HepG2 (cell line): Measurements from ENCODE around the gene CHD9. TPM values are rescaled to one million over a fixed set of nuclear protein-coding genes. Genes with fewer than 3 reads are reported as not detected.

Experiments
- ATAC-seq: fragments of 200-7000 bp; cut with Tn5 transposase; 3 replicates; pipeline ENCODE4 v1.9.1; 2020; ENCODE audit warnings: mild to moderate bottlenecking, moderate library complexity
- BruUV-seq: library from RNA; stranded (reverse); fragments of 400-500 nt; replicated peaks from 2 replicates; lab custom pipeline; 2021; lab: Mats Ljungman, UMichigan
- CTCF ChIA-PET: fragments of 300-600 bp; formaldehyde crosslinking; extraction: SDS; loops from one replicate; lab custom pipeline; 2021; ENCODE audit warnings: low total read pairs, inconsistent platforms, low intra/inter-chr PET ratio; lab: Yijun Ruan, JAX
- POLR2A ChIA-PET: fragments of 350-600 bp; sonication (Branson Sonifier 250); formaldehyde crosslinking; loops from one replicate; lab custom pipeline; 2020; ENCODE audit warnings: antibody characterized with exemption, inconsistent platforms; lab: Yijun Ruan, JAX
- DNase-seq: peaks from one replicate; pipeline ENCODE4 v3.0.0-alpha.2; 2015; ENCODE audit warnings: low spot score
- FAIRE-seq: peaks from 3 replicates; lab custom pipeline; 2011; peaks lifted over from hg19 to GRCh38; lab: Jason Lieb, UNC
- H2AFZ ChIP-seq: one replicate; pipeline ENCODE4 v1.6.1; 2011; ENCODE audit warnings: low read length, inconsistent platforms
- H3K27ac ChIP-seq: fragments of 300-600 bp; 3 replicates; pipeline ENCODE4 v1.8.0; 2011; ENCODE audit warnings: mixed run types, mild to moderate bottlenecking, mixed read lengths, low read length, inconsistent platforms; ENCODE audit not compliant: insufficient read depth; ENCODE audit errors: extremely low read length
- H3K27me3 ChIP-seq, 2 experiments: fragments of 200-600 bp in 1 of 2; 2 replicates in 1 of 2; 3 replicates in 1 of 2; pipeline versions ENCODE4 v1.6.0 to v1.8.0; 2011; ENCODE audit warnings: low read length in 2 of 2, mild to moderate bottlenecking in 2 of 2, moderate library complexity in 2 of 2, inconsistent platforms in 1 of 2; ENCODE audit not compliant: insufficient read depth in 2 of 2, control insufficient read depth in 1 of 2
- H3K36me3 ChIP-seq, 2 experiments: fragments of 200-600 bp in 1 of 2; replicated peaks in 1 of 2; 2 replicates in 1 of 2; 3 replicates in 1 of 2; pipeline versions ENCODE4 v1.5.1 to v1.8.0; 2011; ENCODE audit warnings: low read length in 2 of 2, inconsistent platforms in 1 of 2; ENCODE audit not compliant: insufficient read depth in 2 of 2, control insufficient read depth in 1 of 2
- H3K4me1 ChIP-seq: 2 replicates; pipeline ENCODE4 v1.5.1; 2012; ENCODE audit warnings: low read length, inconsistent platforms; ENCODE audit not compliant: insufficient read depth
- H3K4me2 ChIP-seq: 2 replicates; pipeline ENCODE4 v1.6.0; 2011; ENCODE audit warnings: low read depth, low read length, inconsistent platforms
- H3K4me3 ChIP-seq, 3 experiments: fragments of 200-600 bp in 1 of 3; sonication (generic), shearing (Covaris generic) in 1 of 3; replicated peaks in 1 of 3; 2 replicates each; pipeline ENCODE4 v1.5.1; 2011 to 2016; ENCODE audit warnings: low read length in 3 of 3, inconsistent platforms in 2 of 3, low read depth in 2 of 3, mild to moderate bottlenecking in 2 of 3, control low read depth in 1 of 3, mixed read lengths in 1 of 3; ENCODE audit not compliant: insufficient read depth in 1 of 3
- H3K79me2 ChIP-seq: one replicate; pipeline ENCODE4 v1.6.1; 2011; ENCODE audit warnings: low read length, inconsistent platforms; ENCODE audit not compliant: insufficient read depth
- H3K9ac ChIP-seq: 2 replicates; pipeline ENCODE4 v1.6.0; 2011; ENCODE audit warnings: mild to moderate bottlenecking, low read depth, low read length, inconsistent platforms; ENCODE audit not compliant: insufficient read depth
- H3K9me3 ChIP-seq: 2 replicates; pipeline ENCODE4 v1.5.1; 2012; ENCODE audit warnings: mild to moderate bottlenecking, low read length
- H4K20me1 ChIP-seq: 2 replicates; pipeline ENCODE4 v1.6.0; 2011; ENCODE audit warnings: inconsistent platforms, mild to moderate bottlenecking, low read length, moderate library complexity; ENCODE audit not compliant: insufficient read depth
- HMG20A ChIP-seq: IDR thresholded peaks from 2 replicates; pipeline ENCODE4 v1.6.1; 2016; ENCODE audit warnings: borderline replicate concordance
- KDM1A ChIP-seq: IDR thresholded peaks from 2 replicates; pipeline ENCODE4 v1.6.1; 2016; ENCODE audit warnings: missing compliant biosample characterization
- KDM6A ChIP-seq: IDR thresholded peaks from 2 replicates; pipeline ENCODE4 v1.6.1; 2016; ENCODE audit warnings: low read depth
- MED1 ChIP-seq: sonication (generic); formaldehyde crosslinking; IDR thresholded peaks from 2 replicates; pipeline ENCODE4 v1.4.0; 2020; ENCODE audit warnings: missing genetic modification reagents
- PHF21A ChIP-seq: sonication (generic); formaldehyde crosslinking; IDR thresholded peaks from 2 replicates; pipeline ENCODE4 v1.5.0; 2020; ENCODE audit warnings: mild to moderate bottlenecking, missing genetic modification reagents
- PHF5A ChIP-seq: IDR thresholded peaks from one replicate; pipeline ENCODE4 v1.6.1; 2018; ENCODE audit warnings: low read depth, missing genetic modification reagents; ENCODE audit not compliant: unreplicated experiment
- RARG ChIP-seq: sonication (generic); formaldehyde crosslinking; IDR thresholded peaks from 2 replicates; pipeline ENCODE4 v1.4.0; 2020; ENCODE audit warnings: low read depth, mild to moderate bottlenecking, missing genetic modification reagents
- RCOR2 ChIP-seq: IDR thresholded peaks from 2 replicates; pipeline ENCODE4 v1.6.1; 2016; ENCODE audit warnings: missing biosample characterization, missing genetic modification reagents
- SMC3 ChIP-seq: IDR thresholded peaks from 2 replicates; pipeline ENCODE4 v1.6.1; 2011; ENCODE audit warnings: low read length, improper control_type of control experiment
- SRF ChIP-seq: IDR thresholded peaks from 2 replicates; pipeline ENCODE4 v1.6.1; 2011; ENCODE audit warnings: mild to moderate bottlenecking, low read depth, low read length, moderate library complexity
- ZKSCAN8 ChIP-seq: IDR thresholded peaks from 2 replicates; pipeline ENCODE4 v1.6.1; 2016; ENCODE audit warnings: borderline replicate concordance, missing genetic modification reagents, missing compliant biosample characterization
- ZNF605 ChIP-seq: sonication (generic); formaldehyde crosslinking; IDR thresholded peaks from 2 replicates; pipeline ENCODE4 v1.8.0; 2022; ENCODE audit warnings: mild to moderate bottlenecking, missing genetic modification reagents
- ZNF703 ChIP-seq: sonication (generic); formaldehyde crosslinking; IDR thresholded peaks from 2 replicates; pipeline ENCODE4 v1.5.1; 2020; ENCODE audit warnings: missing genetic modification reagents, mild to moderate bottlenecking, moderate library complexity, borderline replicate concordance
- ZNF776 ChIP-seq: sonication (generic); formaldehyde crosslinking; IDR thresholded peaks from 2 replicates; pipeline ENCODE4 v1.4.0; 2020; ENCODE audit warnings: mild to moderate bottlenecking, missing genetic modification reagents
- ZNF878 ChIP-seq: sonication (generic); formaldehyde crosslinking; IDR thresholded peaks from 2 replicates; pipeline ENCODE4 v1.8.1; 2023; ENCODE audit warnings: mild to moderate bottlenecking, missing genetic modification reagents, moderate library complexity
- ZZZ3 ChIP-seq: sonication (generic); formaldehyde crosslinking; IDR thresholded peaks from 2 replicates; pipeline ENCODE4 v1.4.0; 2020; ENCODE audit warnings: missing genetic modification reagents, mild to moderate bottlenecking, borderline replicate concordance
- in situ Hi-C: cut with HindIII; loops from 2 replicates; pipeline ENCODE4 v1.10.0; 2017; ENCODE audit warnings: low pct_unique_long_range_greater_than_20kb; ENCODE audit not compliant: extremely low pct_ligation_motif_present
- intact Hi-C: fragments of 100-400 bp; cut with micrococcal nuclease; formaldehyde crosslinking; loops from one replicate; pipeline ENCODE4 v1.10.0; 2022; ENCODE audit not compliant: unreplicated experiment
- polyA plus RNA-seq, 8 experiments: library from polyadenylated mRNA; depleted of rRNA in 3 of 8; stranded (reverse) in 7 of 8; unstranded in 1 of 8; fragments of >200 nt; fragmentation: Illumina TruSeq in 4 of 8; extraction: Trizol in 4 of 8; gene quantifications; 2 replicates each; pipeline versions ENCODE4 v1.2.1 to v1.2.3, GENCODE V29; 2011 to 2016; ENCODE audit warnings: low read depth in 4 of 8, missing spikeins in 1 of 8, mixed read lengths in 1 of 8; ENCODE audit not compliant: insufficient read depth in 1 of 8
- total RNA-seq, 5 experiments: library from RNA; depleted of rRNA; stranded (reverse); fragments of >200 nt; fragmentation: Illumina TruSeq; extraction: Trizol; gene quantifications; 2 replicates each; pipeline ENCODE4 v1.2.3, GENCODE V29; 2016; ENCODE audit warnings: low read depth in 1 of 5
- TF ChIP-seq, protein P1 (sequence below): sonication (generic); formaldehyde crosslinking; IDR thresholded peaks from 2 replicates; pipeline ENCODE4 v1.8.1; 2023; ENCODE audit warnings: mild to moderate bottlenecking, missing genetic modification reagents, borderline replicate concordance
- TF ChIP-seq, protein P2 (sequence below): sonication (generic); formaldehyde crosslinking; IDR thresholded peaks from 2 replicates; pipeline ENCODE4 v1.4.0; 2020; ENCODE audit warnings: missing genetic modification reagents

CHD9 gene
- total and polyA plus RNA-seq, 2 of the 13 experiments (the other 11 are each of a cell fraction or from before 2014, with no cell fraction given) = 23.4 to 27.7 TPM

DNA sequence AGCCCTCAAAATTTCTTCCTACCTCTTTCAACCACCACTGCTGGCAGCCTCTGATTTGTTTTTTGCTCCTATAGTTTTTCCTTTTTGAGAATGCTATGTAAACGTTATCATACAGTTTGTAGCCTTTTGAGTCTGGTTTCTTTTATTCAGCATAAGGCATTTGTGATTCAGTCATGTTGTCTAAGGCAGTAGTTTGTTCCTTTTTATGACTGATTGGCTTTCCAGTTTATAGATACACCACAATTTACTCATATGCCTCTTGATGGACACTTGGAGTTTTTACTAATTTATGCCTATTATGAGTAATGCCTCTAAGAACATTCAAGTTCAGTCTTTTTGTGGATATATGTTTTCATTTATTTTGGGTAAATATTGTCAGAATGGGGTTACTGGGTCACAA, 136.6 kb downstream of the CHD9 start (continued):
- TF ChIP-seq ZKSCAN8 (CRISPR knock-in tag) = no peak
- TF ChIP-seq, all 625 proteins: peak for 0

DNA sequence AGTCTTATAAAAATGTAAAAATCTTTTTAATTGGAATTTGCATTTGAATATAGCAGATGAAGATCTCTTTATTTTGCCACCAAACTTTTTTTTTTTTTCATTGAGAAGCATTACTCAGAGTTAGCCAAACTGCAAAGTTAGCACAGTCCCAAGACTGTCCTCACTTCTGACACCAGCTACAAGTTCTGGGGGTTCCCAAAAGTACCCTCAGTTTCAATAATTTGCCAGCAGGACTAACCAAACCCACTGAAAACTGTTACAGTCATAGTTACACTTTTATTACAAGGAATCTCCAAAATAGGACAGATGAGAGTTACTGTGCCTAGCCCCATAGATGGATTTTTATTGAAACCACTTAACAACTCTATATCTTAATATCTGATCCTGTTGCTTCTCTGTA, 144.1 kb downstream of the CHD9 start:
- CTCF ChIA-PET = no interaction called here
- H3K79me2 ChIP-seq = no peaks in the 10 kb centered on the region
- no peaks in the 10 kb centered on the region for H3K4me1 ChIP-seq
- H2AFZ ChIP-seq = no peak overlapping the region
- DNase-seq (no peak), FAIRE-seq (no peak), ATAC-seq (no peak)
- H3K4me3 ChIP-seq = no peak overlapping the region
- no peak overlapping the region for H3K27ac ChIP-seq
- H3K27me3 ChIP-seq = no peaks in the 10 kb centered on the region
- H3K4me2 ChIP-seq = no peak overlapping the region
- H3K9ac ChIP-seq = no peak overlapping the region
- TF ChIP-seq PHF5A (CRISPR knock-in tag) (no peak), ZNF878 (no peak), ZNF703 (no peak), KDM6A (no peak), HMG20A (CRISPR knock-in tag) (no peak), PHF21A (CRISPR knock-in tag) (no peak), SRF (no peak), RCOR2 (no peak), ZNF605 (CRISPR knock-in tag) (no peak), SMC3 (no peak), KDM1A (CRISPR knock-in tag) (no peak), ZNF776 (CRISPR knock-in tag) (no peak), RARG (CRISPR knock-in tag) (no peak), ZZZ3 (no peak), MED1 (CRISPR knock-in tag) (no peak)
- TF ChIP-seq, protein P1, sequence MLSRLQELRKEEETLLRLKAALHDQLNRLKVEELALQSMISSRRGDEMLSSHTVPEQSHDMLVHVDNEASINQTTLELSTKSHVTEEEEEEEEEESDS = no peak
- TF ChIP-seq, protein P2, sequence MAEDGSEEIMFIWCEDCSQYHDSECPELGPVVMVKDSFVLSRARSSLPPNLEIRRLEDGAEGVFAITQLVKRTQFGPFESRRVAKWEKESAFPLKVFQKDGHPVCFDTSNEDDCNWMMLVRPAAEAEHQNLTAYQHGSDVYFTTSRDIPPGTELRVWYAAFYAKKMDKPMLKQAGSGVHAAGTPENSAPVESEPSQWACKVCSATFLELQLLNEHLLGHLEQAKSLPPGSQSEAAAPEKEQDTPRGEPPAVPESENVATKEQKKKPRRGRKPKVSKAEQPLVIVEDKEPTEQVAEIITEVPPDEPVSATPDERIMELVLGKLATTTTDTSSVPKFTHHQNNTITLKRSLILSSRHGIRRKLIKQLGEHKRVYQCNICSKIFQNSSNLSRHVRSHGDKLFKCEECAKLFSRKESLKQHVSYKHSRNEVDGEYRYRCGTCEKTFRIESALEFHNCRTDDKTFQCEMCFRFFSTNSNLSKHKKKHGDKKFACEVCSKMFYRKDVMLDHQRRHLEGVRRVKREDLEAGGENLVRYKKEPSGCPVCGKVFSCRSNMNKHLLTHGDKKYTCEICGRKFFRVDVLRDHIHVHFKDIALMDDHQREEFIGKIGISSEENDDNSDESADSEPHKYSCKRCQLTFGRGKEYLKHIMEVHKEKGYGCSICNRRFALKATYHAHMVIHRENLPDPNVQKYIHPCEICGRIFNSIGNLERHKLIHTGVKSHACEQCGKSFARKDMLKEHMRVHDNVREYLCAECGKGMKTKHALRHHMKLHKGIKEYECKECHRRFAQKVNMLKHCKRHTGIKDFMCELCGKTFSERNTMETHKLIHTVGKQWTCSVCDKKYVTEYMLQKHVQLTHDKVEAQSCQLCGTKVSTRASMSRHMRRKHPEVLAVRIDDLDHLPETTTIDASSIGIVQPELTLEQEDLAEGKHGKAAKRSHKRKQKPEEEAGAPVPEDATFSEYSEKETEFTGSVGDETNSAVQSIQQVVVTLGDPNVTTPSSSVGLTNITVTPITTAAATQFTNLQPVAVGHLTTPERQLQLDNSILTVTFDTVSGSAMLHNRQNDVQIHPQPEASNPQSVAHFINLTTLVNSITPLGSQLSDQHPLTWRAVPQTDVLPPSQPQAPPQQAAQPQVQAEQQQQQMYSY (CRISPR knock-in tag) = no peak
- POLR2A ChIA-PET = no interaction called here
- BruUV-seq = no TSS peak
- H3K9me3 ChIP-seq = no peaks in the 10 kb centered on the region
- in situ Hi-C loops (no loop called here), intact Hi-C loops (no loop called here)
- no peaks in the 10 kb centered on the region for H4K20me1 ChIP-seq
- 0 out of 5 replicates have a peak, but pooled peaks cover 0 to 3% of the 10 kb centered on the region in 2 experiments for H3K36me3 ChIP-seq
